IMR-90 (cell line): ENCODE measurements around the gene BCAS3. TPM values are rescaled to one million over a fixed set of nuclear protein-coding genes. Genes with fewer than 3 reads are reported as not detected.
A peak's percentile ranks its signal among the peaks of the same experiment; 100 is the strongest.

ENCODE experiments used
- ATAC-seq: fragments of 200-7000 bp; cut with Tn5 transposase; 2 replicates; pipeline ENCODE4 v1.9.1; 2020; ENCODE audit warnings: low read depth, mild to moderate bottlenecking, moderate library complexity
- BruUV-seq: library from RNA; stranded (reverse); fragments of 400-500 nt; replicated peaks from 2 replicates; lab custom pipeline; 2021; lab: Mats Ljungman, UMichigan
- CTCF ChIA-PET: fragments of 300-600 bp; formaldehyde crosslinking; extraction: SDS; loops from one replicate; lab custom pipeline; 2021; ENCODE audit warnings: antibody characterized with exemption; lab: Yijun Ruan, JAX
- POLR2A ChIA-PET: fragments of 300-600 bp; sonication (Branson Sonifier 250); formaldehyde crosslinking; loops from one replicate; lab custom pipeline; 2022; ENCODE audit warnings: antibody characterized with exemption; ENCODE audit not compliant: unreplicated experiment; lab: Charles Lee
- DNase-seq: peaks from one replicate; pipeline ENCODE4 v3.0.0; 2013
- H2AFZ ChIP-seq: replicated peaks from 2 replicates; pipeline ENCODE3; 2013; ENCODE audit warnings: low read length, mild to moderate bottlenecking; ENCODE audit not compliant: poor library complexity
- H2AK5ac ChIP-seq: 2 replicates; pipeline ENCODE4 v1.6.1; 2013; ENCODE audit warnings: low read depth, low read length, inconsistent platforms
- H2AK9ac ChIP-seq: replicated peaks from 2 replicates; pipeline ENCODE3; 2013; ENCODE audit warnings: mild to moderate bottlenecking, low read depth, low read length, moderate library complexity; ENCODE audit not compliant: poor library complexity
- H2BK120ac ChIP-seq: 2 replicates; pipeline ENCODE4 v1.6.1; 2013; ENCODE audit warnings: low read depth, low read length, inconsistent platforms
- H2BK15ac ChIP-seq: 3 replicates; pipeline ENCODE4 v1.6.1; 2013; ENCODE audit warnings: low read depth, low read length, inconsistent platforms
- H2BK20ac ChIP-seq: 2 replicates; pipeline ENCODE4 v1.6.1; 2013; ENCODE audit warnings: low read depth, mild to moderate bottlenecking, inconsistent platforms, low read length, moderate library complexity
- H2BK5ac ChIP-seq: 2 replicates; pipeline ENCODE4 v1.6.1; 2013; ENCODE audit warnings: mild to moderate bottlenecking, low read depth, low read length, inconsistent platforms; ENCODE audit not compliant: poor library complexity, severe bottlenecking
- H3K14ac ChIP-seq: replicated peaks from 2 replicates; pipeline ENCODE4 v1.6.1; 2013; ENCODE audit warnings: low read depth, low read length, inconsistent platforms
- H3K18ac ChIP-seq: 2 replicates; pipeline ENCODE4 v1.6.1; 2013; ENCODE audit warnings: low read depth, low read length, control low read depth
- H3K23ac ChIP-seq: 2 replicates; pipeline ENCODE4 v1.6.1; 2013; ENCODE audit warnings: low read depth, low read length, inconsistent platforms
- H3K27ac ChIP-seq: 2 replicates; pipeline ENCODE4 v1.5.1; 2013; ENCODE audit warnings: mild to moderate bottlenecking, control low read depth, low read length; ENCODE audit not compliant: insufficient read depth
- H3K27me3 ChIP-seq: 2 replicates; pipeline ENCODE4 v1.6.1; 2013; ENCODE audit warnings: low read length; ENCODE audit not compliant: control insufficient read depth, insufficient read depth
- H3K36me3 ChIP-seq: 2 replicates; pipeline ENCODE4 v1.6.1; 2013; ENCODE audit warnings: low read length, mixed read lengths; ENCODE audit not compliant: control insufficient read depth, insufficient read depth
- H3K4ac ChIP-seq: 2 replicates; pipeline ENCODE4 v1.6.1; 2013; ENCODE audit warnings: low read depth, low read length, inconsistent platforms
- H3K4me1 ChIP-seq: 2 replicates; pipeline ENCODE4 v1.6.1; 2013; ENCODE audit warnings: low read length, mixed read lengths; ENCODE audit not compliant: control insufficient read depth, insufficient read depth
- H3K4me2 ChIP-seq: 2 replicates; pipeline ENCODE4 v1.6.1; 2013; ENCODE audit warnings: low read depth, mild to moderate bottlenecking, control low read depth, low read length, moderate library complexity
- H3K4me3 ChIP-seq: 2 replicates; pipeline ENCODE4 v1.5.1; 2013; ENCODE audit warnings: low read depth, mild to moderate bottlenecking, control low read depth, low read length, moderate library complexity; ENCODE audit not compliant: insufficient read depth
- H3K56ac ChIP-seq: 2 replicates; pipeline ENCODE4 v1.6.1; 2013; ENCODE audit warnings: low read length, inconsistent platforms; ENCODE audit not compliant: insufficient read depth; ENCODE audit errors: extremely low read depth
- H3K79me1 ChIP-seq, 2 experiments: 2 replicates each; pipeline ENCODE4 v1.6.1; 2013; ENCODE audit warnings: low read length in 2 of 2, inconsistent platforms in 1 of 2, low read depth in 1 of 2
- H3K9ac ChIP-seq: 2 replicates; pipeline ENCODE4 v1.6.1; 2013; ENCODE audit warnings: low read depth, low read length, control low read depth
- H3K9me1 ChIP-seq: 2 replicates; pipeline ENCODE4 v1.6.1; 2013; ENCODE audit warnings: low read length, inconsistent platforms; ENCODE audit not compliant: insufficient read depth
- H3K9me3 ChIP-seq: 2 replicates; pipeline ENCODE4 v1.6.1; 2013; ENCODE audit warnings: low read length; ENCODE audit not compliant: control insufficient read depth, insufficient read depth
- H4K20me1 ChIP-seq: 2 replicates; pipeline ENCODE4 v1.6.1; 2013; ENCODE audit warnings: low read length, inconsistent platforms; ENCODE audit not compliant: insufficient read depth
- H4K5ac ChIP-seq: 2 replicates; pipeline ENCODE4 v1.6.1; 2013; ENCODE audit warnings: mild to moderate bottlenecking, low read depth, low read length, control low read depth
- H4K8ac ChIP-seq, 2 experiments: 2 replicates each; pipeline ENCODE4 v1.6.1; 2013; ENCODE audit warnings: low read depth in 2 of 2, low read length in 2 of 2, control low read depth in 1 of 2, inconsistent platforms in 1 of 2
- H4K91ac ChIP-seq: 2 replicates; pipeline ENCODE4 v1.6.1; 2013; ENCODE audit warnings: low read depth, low read length, inconsistent platforms; ENCODE audit not compliant: insufficient read depth
- BHLHE40 ChIP-seq: fragments of 150-350 bp; IDR thresholded peaks from 2 replicates; pipeline ENCODE4 v1.6.1; 2016; ENCODE audit warnings: mild to moderate bottlenecking, low read depth, low read length
- CEBPB ChIP-seq: IDR thresholded peaks from 2 replicates; pipeline ENCODE4 v1.6.1; 2012; ENCODE audit warnings: low read depth, low read length, improper control_type of control experiment
- FOS ChIP-seq: fragments of 150-350 bp; IDR thresholded peaks from 2 replicates; pipeline ENCODE4 v1.6.1; 2016; ENCODE audit warnings: low read depth, low read length
- MAZ ChIP-seq: IDR thresholded peaks from 2 replicates; pipeline ENCODE4 v1.6.1; 2012; ENCODE audit warnings: low read depth, mild to moderate bottlenecking, low read length, improper control_type of control experiment, moderate library complexity, borderline replicate concordance
- RCOR1 ChIP-seq: IDR thresholded peaks from 2 replicates; pipeline ENCODE4 v1.6.1; 2012; ENCODE audit warnings: mild to moderate bottlenecking, low read length, improper control_type of control experiment; ENCODE audit not compliant: insufficient replicate concordance
- WGBS, 2 experiments: methylation state at CpG; one replicate each; pipeline versions ENCODE4 v1.1.5 to v1.1.7; 2013; ENCODE audit warnings: missing lambda C conversion rate in 2 of 2; ENCODE audit not compliant: insufficient read length in 1 of 2; ENCODE audit errors: extremely low coverage in 2 of 2; 5-methylcytosine and 5-hydroxymethylcytosine counted together
- dilution Hi-C: fragments of 300-500 bp; cut with HindIII; formaldehyde crosslinking; loops from one replicate; pipeline ENCODE4 v1.14.3; 2018; ENCODE audit warnings: low sequenced_read_pairs; ENCODE audit not compliant: unreplicated experiment
- in situ Hi-C: fragments of 300-500 bp; cut with MboI; formaldehyde crosslinking; loops from 3 replicates; pipeline ENCODE4 v1.14.3; 2019; ENCODE audit warnings: low sequenced_read_pairs, inconsistent platforms, mixed read lengths
- intact Hi-C: fragments of 100-400 bp; cut with micrococcal nuclease; formaldehyde crosslinking; loops from 2 replicates; pipeline ENCODE4 v1.10.0; 2022
- polyA plus RNA-seq, 3 experiments: library from polyadenylated mRNA; depleted of rRNA; stranded (reverse); fragments of >200 nt; gene quantifications; 2 replicates each; pipeline ENCODE4 v1.2.3, GENCODE V29; 2012; ENCODE audit warnings: low replicate concordance in 1 of 3
- total RNA-seq: library from RNA; depleted of rRNA; stranded (reverse); fragments of >200 nt; gene quantifications from 2 replicates; pipeline ENCODE4 v1.2.3, GENCODE V29; 2012
- TF ChIP-seq, protein P1 (sequence below): conservative IDR thresholded peaks from 2 replicates; pipeline ENCODE4 v1.5.1; 2012; ENCODE audit warnings: mild to moderate bottlenecking, low read depth, low read length, improper control_type of control experiment

The BCAS3 gene
- total and polyA plus RNA-seq, 2 of the 4 experiments (the other 2 are of a cell fraction), result 6.3 to 27.1 TPM

DNA sequence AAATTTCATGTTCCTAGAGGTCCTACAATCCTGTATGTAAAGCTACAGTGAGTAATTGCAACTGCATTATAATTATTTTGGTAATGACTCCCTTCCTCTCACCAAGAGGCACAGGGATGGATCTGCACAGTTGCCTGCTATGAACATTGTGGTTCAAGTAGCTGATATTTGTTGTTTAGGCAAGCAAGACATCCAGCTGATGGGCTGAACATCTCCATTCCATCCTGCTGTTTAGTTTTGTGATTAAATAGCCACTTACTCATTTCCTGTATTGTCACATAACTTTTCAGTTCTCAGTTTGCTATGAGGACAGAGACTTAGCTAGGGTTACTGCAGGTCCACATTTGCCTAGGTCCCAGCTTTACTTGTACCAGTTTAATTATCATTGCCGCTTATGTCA, 540.8 kb downstream of the BCAS3 start:
- H4K20me1 ChIP-seq, result no peaks in the 10 kb centered on the region
- peak overlapping the region; percentile 12; the same call in 1 of the 2 replicates for H3K9ac ChIP-seq
- no peaks in the 10 kb centered on the region for H3K36me3 ChIP-seq
- peak overlapping the region; percentile 87 for H3K4ac ChIP-seq
- peak overlapping the region; percentile 96 for H2BK120ac ChIP-seq
- H3K14ac ChIP-seq, result peak overlapping the region; percentile 11
- H3K4me1 ChIP-seq, result peaks cover 27% of the 10 kb centered on the region
- H2AK9ac ChIP-seq, result no peak overlapping the region
- H3K56ac ChIP-seq, result peak overlapping the region; percentile 87; the same call in 1 of the 2 replicates
- POLR2A ChIA-PET, result interaction anchor here (0.6 to 2.2 kb wide), 11 partner anchors 10 to 181 kb away, joined by 3 to 30 read pairs (median 6); partner anchors contain the start of gene TBX2
- WGBS, 2 experiments, result no CpG with 5 or more reads among the region's 1 CpG
- BruUV-seq, result no TSS peak
- ATAC-seq (peak; percentile 85), DNase-seq (peak; percentile 86)
- peak overlapping the region; percentile 43; the same call in 1 of the 2 replicates for H3K23ac ChIP-seq
- H2BK15ac ChIP-seq, result peak overlapping the region; percentile 82; the same call in 1 of the 3 replicates
- dilution Hi-C loops (no loop called here), intact Hi-C loops (loop anchor here (1.0 kb wide), 1 partner anchor 9 kb away; no protein-coding TSS in a partner anchor), in situ Hi-C loops (no loop called here)
- H3K18ac ChIP-seq, result peak overlapping the region; percentile 99
- TF ChIP-seq MAZ, result no peak
- peak; percentile 66 for TF ChIP-seq RCOR1
- TF ChIP-seq, protein P1, sequence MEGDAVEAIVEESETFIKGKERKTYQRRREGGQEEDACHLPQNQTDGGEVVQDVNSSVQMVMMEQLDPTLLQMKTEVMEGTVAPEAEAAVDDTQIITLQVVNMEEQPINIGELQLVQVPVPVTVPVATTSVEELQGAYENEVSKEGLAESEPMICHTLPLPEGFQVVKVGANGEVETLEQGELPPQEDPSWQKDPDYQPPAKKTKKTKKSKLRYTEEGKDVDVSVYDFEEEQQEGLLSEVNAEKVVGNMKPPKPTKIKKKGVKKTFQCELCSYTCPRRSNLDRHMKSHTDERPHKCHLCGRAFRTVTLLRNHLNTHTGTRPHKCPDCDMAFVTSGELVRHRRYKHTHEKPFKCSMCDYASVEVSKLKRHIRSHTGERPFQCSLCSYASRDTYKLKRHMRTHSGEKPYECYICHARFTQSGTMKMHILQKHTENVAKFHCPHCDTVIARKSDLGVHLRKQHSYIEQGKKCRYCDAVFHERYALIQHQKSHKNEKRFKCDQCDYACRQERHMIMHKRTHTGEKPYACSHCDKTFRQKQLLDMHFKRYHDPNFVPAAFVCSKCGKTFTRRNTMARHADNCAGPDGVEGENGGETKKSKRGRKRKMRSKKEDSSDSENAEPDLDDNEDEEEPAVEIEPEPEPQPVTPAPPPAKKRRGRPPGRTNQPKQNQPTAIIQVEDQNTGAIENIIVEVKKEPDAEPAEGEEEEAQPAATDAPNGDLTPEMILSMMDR, result no peak
- TF ChIP-seq BHLHE40, result 0 out of 2 replicates have a peak, but pooled peaks have one; percentile 5
- 0 out of 2 replicates have a peak, but pooled peaks have one; percentile 5 for TF ChIP-seq FOS
- peak; percentile 66; the same call in 1 of the 2 replicates for TF ChIP-seq CEBPB
- H4K5ac ChIP-seq, result peak overlapping the region; percentile 95
- H3K9me1 ChIP-seq, result peaks cover 13% of the 10 kb centered on the region
- no peaks in the 10 kb centered on the region for H3K27me3 ChIP-seq
- H2AFZ ChIP-seq, result no peak overlapping the region
- peaks cover 0 to 15% of the 10 kb centered on the region in 2 experiments; a peak in 2 of 4 replicates for H3K79me1 ChIP-seq
- H4K91ac ChIP-seq, result peak overlapping the region; percentile 70
- peak overlapping the region; percentile 79 for H2AK5ac ChIP-seq
- peak overlapping the region; percentile 35; the same call in 1 of the 2 replicates for H3K4me2 ChIP-seq
- H2BK20ac ChIP-seq, result peak overlapping the region; percentile 98
- no peaks in the 10 kb centered on the region for H3K9me3 ChIP-seq
- no peak overlapping the region for H3K4me3 ChIP-seq
- peak overlapping the region; percentile 90 for H3K27ac ChIP-seq
- H2BK5ac ChIP-seq, result peak overlapping the region; percentile 95
- CTCF ChIA-PET, result interaction anchor here (1.2 kb wide), 2 partner anchors 90 to 108 kb away, joined by 3 to 4 read pairs; no protein-coding TSS in a partner anchor
- H4K8ac ChIP-seq, result peak overlapping the region; percentile 30 to 91
